Measurements from ENCODE around the gene ATP2B3. TPM values are rescaled to one million over a fixed set of nuclear protein-coding genes. Genes with fewer than 3 reads are reported as not detected.

Gene ATP2B3
- polyA plus RNA-seq, 1 donor (not counting 4 experiments of a cell fraction or from before 2014, with no cell fraction given): not detected

DNA sequence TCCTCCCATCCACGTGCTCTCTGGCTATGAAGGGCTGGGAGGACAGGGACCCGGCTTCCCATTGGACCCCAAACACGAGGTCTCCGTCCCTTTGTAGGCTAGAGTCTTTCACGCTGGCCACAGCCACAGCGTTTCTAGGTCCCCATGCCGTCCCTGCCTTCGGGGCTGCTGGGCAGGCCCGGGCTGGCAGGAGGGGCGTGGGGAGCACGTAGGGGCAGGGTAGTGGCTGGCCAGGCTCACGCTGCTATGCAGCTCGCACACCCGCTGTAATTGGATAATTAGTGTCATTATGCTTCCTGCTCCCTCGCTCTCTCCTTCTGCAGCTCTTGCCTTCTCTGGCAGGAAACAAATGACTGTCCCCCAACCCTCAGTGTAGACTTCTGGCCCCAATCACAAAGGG, 9.8 kb downstream of the ATP2B3 start:
- no peak overlapping the region for H3K4me3 ChIP-seq (ENCODE audit: control insufficient read depth in 2 of 3, extremely low read depth in 1 of 3, insufficient read depth in 2 of 3, low read depth in 1 of 3, low read length in 3 of 3)
- no peak overlapping the region for H3K4me2 ChIP-seq (ENCODE audit: control insufficient read depth, extremely low read depth, insufficient read depth, low read depth, low read length)
- no peak overlapping the region for H3K9ac ChIP-seq (ENCODE audit: control insufficient read depth, extremely low read depth, insufficient read depth, low read length)
- H3K9me3 ChIP-seq (ENCODE audit: control insufficient read depth, low read depth, low read length): peaks cover 2% of the 10 kb centered on the region
- no peak for FAIRE-seq
- H3K4me1 ChIP-seq (ENCODE audit: control insufficient read depth, extremely low read depth, insufficient read depth, low read length): peaks cover 5% of the 10 kb centered on the region
- no peak overlapping the region for H3K27ac ChIP-seq (ENCODE audit: control insufficient read depth, insufficient read depth, low read length)
- H3K36me3 ChIP-seq (ENCODE audit: control insufficient read depth in 2 of 2, extremely low read depth in 1 of 2, insufficient read depth in 2 of 2, low read length in 2 of 2): no peaks in the 10 kb centered on the region
- DNase-seq (ENCODE audit: low read depth, low spot score): no peak
- H3K27me3 ChIP-seq (ENCODE audit: control insufficient read depth, extremely low read depth, insufficient read depth, low read length): peaks cover 5% of the 10 kb centered on the region
- H3K9me1 ChIP-seq (ENCODE audit: control insufficient read depth, extremely low read depth, insufficient read depth, low read length): no peaks in the 10 kb centered on the region
- H4K20me1 ChIP-seq (ENCODE audit: control insufficient read depth, extremely low read depth, insufficient read depth, low read length): no peaks in the 10 kb centered on the region
- dilution Hi-C loops (cut with MboI; ENCODE audit: extremely low pct_ligation_motif_present, low sequenced_read_pairs): no loop called here
- H3K79me2 ChIP-seq (ENCODE audit: control insufficient read depth, insufficient read depth, low read length): no peaks in the 10 kb centered on the region
- TF ChIP-seq EZH2 (IDR thresholded peaks at IDR 0.05; ENCODE audit: low read length): no peak
- TF ChIP-seq, protein P1, sequence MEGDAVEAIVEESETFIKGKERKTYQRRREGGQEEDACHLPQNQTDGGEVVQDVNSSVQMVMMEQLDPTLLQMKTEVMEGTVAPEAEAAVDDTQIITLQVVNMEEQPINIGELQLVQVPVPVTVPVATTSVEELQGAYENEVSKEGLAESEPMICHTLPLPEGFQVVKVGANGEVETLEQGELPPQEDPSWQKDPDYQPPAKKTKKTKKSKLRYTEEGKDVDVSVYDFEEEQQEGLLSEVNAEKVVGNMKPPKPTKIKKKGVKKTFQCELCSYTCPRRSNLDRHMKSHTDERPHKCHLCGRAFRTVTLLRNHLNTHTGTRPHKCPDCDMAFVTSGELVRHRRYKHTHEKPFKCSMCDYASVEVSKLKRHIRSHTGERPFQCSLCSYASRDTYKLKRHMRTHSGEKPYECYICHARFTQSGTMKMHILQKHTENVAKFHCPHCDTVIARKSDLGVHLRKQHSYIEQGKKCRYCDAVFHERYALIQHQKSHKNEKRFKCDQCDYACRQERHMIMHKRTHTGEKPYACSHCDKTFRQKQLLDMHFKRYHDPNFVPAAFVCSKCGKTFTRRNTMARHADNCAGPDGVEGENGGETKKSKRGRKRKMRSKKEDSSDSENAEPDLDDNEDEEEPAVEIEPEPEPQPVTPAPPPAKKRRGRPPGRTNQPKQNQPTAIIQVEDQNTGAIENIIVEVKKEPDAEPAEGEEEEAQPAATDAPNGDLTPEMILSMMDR (optimal IDR thresholded peaks at IDR 0.05 in 1 of 3, IDR thresholded peaks at IDR 0.05 in 1 of 3, conservative IDR thresholded peaks at IDR 0.05 in 1 of 3; ENCODE audit: extremely low read depth in 1 of 3, insufficient read depth in 2 of 3, low read length in 3 of 3): no peak
- H2AFZ ChIP-seq (ENCODE audit: control insufficient read depth, low read length): peak overlapping the region; percentile 12

DNA sequence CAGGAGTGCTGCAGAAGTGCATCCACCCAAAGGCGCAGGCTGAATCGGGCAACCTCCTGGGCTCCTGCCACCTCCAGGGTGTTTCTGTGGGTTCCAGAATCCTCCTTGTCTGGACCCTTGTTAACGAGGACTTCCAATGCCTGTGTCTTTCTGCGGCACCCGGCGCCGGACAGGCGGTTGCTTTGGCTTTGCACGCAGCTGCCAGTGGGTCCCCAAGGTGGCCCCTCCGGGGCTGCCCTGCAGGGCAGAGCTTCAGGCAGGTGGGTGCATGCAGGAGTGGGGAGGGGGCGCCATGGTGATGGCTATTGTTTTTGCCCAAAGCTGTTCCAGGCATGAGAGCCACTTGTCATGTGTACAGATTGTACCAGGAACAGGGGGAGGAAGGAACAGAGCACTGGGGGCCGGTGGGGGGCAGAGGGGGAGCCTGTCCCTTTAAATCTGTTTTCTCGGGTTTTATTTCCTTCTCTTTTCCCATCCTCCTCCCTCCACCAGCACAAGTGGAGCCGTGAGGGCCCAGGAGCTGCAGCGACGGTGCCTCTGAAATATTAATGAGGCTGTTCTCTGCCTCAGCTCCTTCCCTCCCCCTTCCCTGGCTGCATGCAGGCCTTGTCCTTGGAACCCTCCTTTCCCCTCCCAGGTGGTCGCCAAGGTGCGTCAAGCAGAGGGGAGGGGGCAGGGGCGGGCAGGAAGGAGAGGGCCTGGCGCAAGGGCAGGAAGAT, 13.1 kb downstream of the ATP2B3 start:
- TF ChIP-seq, protein P1 (optimal IDR thresholded peaks at IDR 0.05 in 1 of 3, IDR thresholded peaks at IDR 0.05 in 1 of 3, conservative IDR thresholded peaks at IDR 0.05 in 1 of 3; ENCODE audit: extremely low read depth in 1 of 3, insufficient read depth in 2 of 3, low read length in 3 of 3): no peak
- no peak for TF ChIP-seq EZH2 (IDR thresholded peaks at IDR 0.05; ENCODE audit: low read length)
- Histone ChIP-seq H2AFZ (ENCODE audit: control insufficient read depth, low read length) (no peak overlapping the region), H3K4me2 (ENCODE audit: control insufficient read depth, extremely low read depth, insufficient read depth, low read depth, low read length) (no peak overlapping the region), H3K4me1 (ENCODE audit: control insufficient read depth, extremely low read depth, insufficient read depth, low read length) (peaks cover 5% of the 10 kb centered on the region), H3K36me3 (ENCODE audit: control insufficient read depth in 2 of 2, extremely low read depth in 1 of 2, insufficient read depth in 2 of 2, low read length in 2 of 2) (no peaks in the 10 kb centered on the region), H3K9me3 (ENCODE audit: control insufficient read depth, low read depth, low read length) (peaks cover 3% of the 10 kb centered on the region), H4K20me1 (ENCODE audit: control insufficient read depth, extremely low read depth, insufficient read depth, low read length) (no peaks in the 10 kb centered on the region), H3K9ac (ENCODE audit: control insufficient read depth, extremely low read depth, insufficient read depth, low read length) (no peak overlapping the region), H3K9me1 (ENCODE audit: control insufficient read depth, extremely low read depth, insufficient read depth, low read length) (no peaks in the 10 kb centered on the region), H3K4me3 (ENCODE audit: control insufficient read depth in 2 of 3, extremely low read depth in 1 of 3, insufficient read depth in 2 of 3, low read depth in 1 of 3, low read length in 3 of 3) (no peak overlapping the region), H3K27ac (ENCODE audit: control insufficient read depth, insufficient read depth, low read length) (no peak overlapping the region), H3K27me3 (ENCODE audit: control insufficient read depth, extremely low read depth, insufficient read depth, low read length) (peaks cover 5% of the 10 kb centered on the region), H3K79me2 (ENCODE audit: control insufficient read depth, insufficient read depth, low read length) (no peaks in the 10 kb centered on the region)
- dilution Hi-C loops (cut with MboI; ENCODE audit: extremely low pct_ligation_motif_present, low sequenced_read_pairs): no loop called here
- no peak for FAIRE-seq
- DNase-seq (ENCODE audit: low read depth, low spot score): no peak

All from keratinocyte (primary cell).